ENCODE measurements around the gene IGF2. TPM values are rescaled to one million over a fixed set of nuclear protein-coding genes. Genes with fewer than 3 reads are reported as not detected.

Gene IGF2
- total RNA-seq, 1 experiment from 2014 or later = 14.5 TPM

DNA sequence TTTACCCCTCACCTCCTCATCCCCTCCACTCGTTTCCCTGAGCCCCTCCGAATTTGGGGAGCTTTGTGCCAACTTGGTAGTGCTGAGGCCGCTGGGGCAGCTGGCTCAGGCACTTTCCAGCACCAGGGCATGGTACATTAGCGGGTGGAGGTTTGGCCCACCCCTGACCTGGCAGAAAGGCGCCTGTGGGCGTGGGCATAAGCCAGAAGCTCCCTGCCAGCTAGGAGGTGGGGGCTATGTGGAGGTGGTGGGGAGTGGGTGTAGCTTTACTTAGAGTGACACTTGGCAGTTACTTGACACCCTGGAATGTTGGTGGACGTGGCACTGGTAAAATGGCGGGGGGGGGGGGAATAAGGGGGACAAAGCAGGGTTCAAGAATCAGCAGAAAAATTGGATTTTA is 10.3 kb upstream of the IGF2 start:
- ChIA-PET POLR2A (no interaction called here), CTCF (interaction anchor here (0.6 to 8.3 kb wide), 17 partner anchors 10 to 321 kb away, joined by 3 to 236 read pairs (median 5); partner anchors contain the start of genes IGF2 and TNNI2)
- Histone ChIP-seq H3K4me1 (ENCODE audit: control insufficient read depth, insufficient read depth, low read length) (peaks cover 13% of the 10 kb centered on the region; the same call in 1 of the 2 replicates), H3K27ac (ENCODE audit: low read length) (no peak overlapping the region), H3K9me3 (ENCODE audit: control insufficient read depth, insufficient read depth, low read depth, low read length) (no peaks in the 10 kb centered on the region), H3K36me3 (ENCODE audit: control insufficient read depth, insufficient read depth, low read length) (no peaks in the 10 kb centered on the region), H3K4me3 (ENCODE audit: low read depth in 2 of 2, low read length in 2 of 2) (no peak overlapping the region), H3K27me3 (ENCODE audit: control insufficient read depth, insufficient read depth, low read length) (peaks cover 28% of the 10 kb centered on the region)
- in situ Hi-C loops (cut with HindIII; ENCODE audit: low pct_unique_long_range_greater_than_20kb, low sequenced_read_pairs) (loop anchor here (10.0 kb wide), 1 partner anchor 55 kb away; no protein-coding TSS in a partner anchor), intact Hi-C loops (cut with micrococcal nuclease; ENCODE audit: unreplicated experiment) (no loop called here)
- no peak for TF ChIP-seq SIN3A (IDR thresholded peaks at IDR 0.05; ENCODE audit: borderline replicate concordance, insufficient read depth, low read depth, low read length)
- TF ChIP-seq, protein P1, sequence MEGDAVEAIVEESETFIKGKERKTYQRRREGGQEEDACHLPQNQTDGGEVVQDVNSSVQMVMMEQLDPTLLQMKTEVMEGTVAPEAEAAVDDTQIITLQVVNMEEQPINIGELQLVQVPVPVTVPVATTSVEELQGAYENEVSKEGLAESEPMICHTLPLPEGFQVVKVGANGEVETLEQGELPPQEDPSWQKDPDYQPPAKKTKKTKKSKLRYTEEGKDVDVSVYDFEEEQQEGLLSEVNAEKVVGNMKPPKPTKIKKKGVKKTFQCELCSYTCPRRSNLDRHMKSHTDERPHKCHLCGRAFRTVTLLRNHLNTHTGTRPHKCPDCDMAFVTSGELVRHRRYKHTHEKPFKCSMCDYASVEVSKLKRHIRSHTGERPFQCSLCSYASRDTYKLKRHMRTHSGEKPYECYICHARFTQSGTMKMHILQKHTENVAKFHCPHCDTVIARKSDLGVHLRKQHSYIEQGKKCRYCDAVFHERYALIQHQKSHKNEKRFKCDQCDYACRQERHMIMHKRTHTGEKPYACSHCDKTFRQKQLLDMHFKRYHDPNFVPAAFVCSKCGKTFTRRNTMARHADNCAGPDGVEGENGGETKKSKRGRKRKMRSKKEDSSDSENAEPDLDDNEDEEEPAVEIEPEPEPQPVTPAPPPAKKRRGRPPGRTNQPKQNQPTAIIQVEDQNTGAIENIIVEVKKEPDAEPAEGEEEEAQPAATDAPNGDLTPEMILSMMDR (IDR thresholded peaks at IDR 0.05) = no peak
- no peak for TF ChIP-seq TCF7L2 (IDR thresholded peaks at IDR 0.05; ENCODE audit: low read depth, low read length)
- TF ChIP-seq POLR2AphosphoS5 (IDR thresholded peaks at IDR 0.05; ENCODE audit: low read depth, low read length) = no peak
- TF ChIP-seq, protein P2, sequence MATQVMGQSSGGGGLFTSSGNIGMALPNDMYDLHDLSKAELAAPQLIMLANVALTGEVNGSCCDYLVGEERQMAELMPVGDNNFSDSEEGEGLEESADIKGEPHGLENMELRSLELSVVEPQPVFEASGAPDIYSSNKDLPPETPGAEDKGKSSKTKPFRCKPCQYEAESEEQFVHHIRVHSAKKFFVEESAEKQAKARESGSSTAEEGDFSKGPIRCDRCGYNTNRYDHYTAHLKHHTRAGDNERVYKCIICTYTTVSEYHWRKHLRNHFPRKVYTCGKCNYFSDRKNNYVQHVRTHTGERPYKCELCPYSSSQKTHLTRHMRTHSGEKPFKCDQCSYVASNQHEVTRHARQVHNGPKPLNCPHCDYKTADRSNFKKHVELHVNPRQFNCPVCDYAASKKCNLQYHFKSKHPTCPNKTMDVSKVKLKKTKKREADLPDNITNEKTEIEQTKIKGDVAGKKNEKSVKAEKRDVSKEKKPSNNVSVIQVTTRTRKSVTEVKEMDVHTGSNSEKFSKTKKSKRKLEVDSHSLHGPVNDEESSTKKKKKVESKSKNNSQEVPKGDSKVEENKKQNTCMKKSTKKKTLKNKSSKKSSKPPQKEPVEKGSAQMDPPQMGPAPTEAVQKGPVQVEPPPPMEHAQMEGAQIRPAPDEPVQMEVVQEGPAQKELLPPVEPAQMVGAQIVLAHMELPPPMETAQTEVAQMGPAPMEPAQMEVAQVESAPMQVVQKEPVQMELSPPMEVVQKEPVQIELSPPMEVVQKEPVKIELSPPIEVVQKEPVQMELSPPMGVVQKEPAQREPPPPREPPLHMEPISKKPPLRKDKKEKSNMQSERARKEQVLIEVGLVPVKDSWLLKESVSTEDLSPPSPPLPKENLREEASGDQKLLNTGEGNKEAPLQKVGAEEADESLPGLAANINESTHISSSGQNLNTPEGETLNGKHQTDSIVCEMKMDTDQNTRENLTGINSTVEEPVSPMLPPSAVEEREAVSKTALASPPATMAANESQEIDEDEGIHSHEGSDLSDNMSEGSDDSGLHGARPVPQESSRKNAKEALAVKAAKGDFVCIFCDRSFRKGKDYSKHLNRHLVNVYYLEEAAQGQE (IDR thresholded peaks at IDR 0.05; ENCODE audit: insufficient read depth in 1 of 2, low read depth in 2 of 2, low read length in 1 of 2) = no peak
- no peak for ATAC-seq
- no TSS peak for BruUV-seq (replicated peaks)
- no peak for DNase-seq (ENCODE audit: low read depth, low spot score)

DNA sequence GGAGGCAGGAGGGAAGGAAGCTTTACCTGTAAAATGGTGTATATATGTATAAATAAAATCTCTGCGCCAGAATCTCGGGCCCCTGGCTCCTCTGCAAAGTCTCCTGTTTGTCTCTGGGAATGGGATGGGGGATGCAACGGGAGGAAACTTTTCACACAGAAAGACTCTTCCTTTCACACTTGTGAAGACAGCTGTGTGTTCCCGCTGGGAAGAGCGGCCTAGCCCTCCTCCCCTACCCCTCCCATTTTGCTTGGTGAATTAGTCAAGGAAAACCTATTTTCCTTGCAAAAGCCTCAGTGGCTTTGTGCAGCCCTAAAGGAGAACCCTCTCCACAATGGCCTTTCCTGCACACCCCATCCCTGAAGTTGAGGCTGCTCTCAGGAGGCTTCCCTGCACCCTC is 9.4 kb upstream of the IGF2 start:
- TF ChIP-seq, protein P1 (IDR thresholded peaks at IDR 0.05) = no peak
- no peak for TF ChIP-seq SIN3A (IDR thresholded peaks at IDR 0.05; ENCODE audit: borderline replicate concordance, insufficient read depth, low read depth, low read length)
- TF ChIP-seq, protein P2 (IDR thresholded peaks at IDR 0.05; ENCODE audit: insufficient read depth in 1 of 2, low read depth in 2 of 2, low read length in 1 of 2) = no peak
- no peak for TF ChIP-seq TCF7L2 (IDR thresholded peaks at IDR 0.05; ENCODE audit: low read depth, low read length)
- TF ChIP-seq POLR2AphosphoS5 (IDR thresholded peaks at IDR 0.05; ENCODE audit: low read depth, low read length) = no peak
- intact Hi-C loops (cut with micrococcal nuclease; ENCODE audit: unreplicated experiment) (no loop called here), in situ Hi-C loops (cut with HindIII; ENCODE audit: low pct_unique_long_range_greater_than_20kb, low sequenced_read_pairs) (loop anchor here (10.0 kb wide), 1 partner anchor 54 kb away; no protein-coding TSS in a partner anchor)
- ChIA-PET POLR2A (interaction anchor here (0.6 kb wide), 1 partner anchor 78 kb away, joined by 3 read pairs; no protein-coding TSS in a partner anchor), CTCF (interaction anchor here (1.3 to 8.3 kb wide), 3 partner anchors 11 to 266 kb away, joined by 3 to 236 read pairs (median 8); no protein-coding TSS in a partner anchor)
- Histone ChIP-seq H3K4me3 (ENCODE audit: low read depth in 2 of 2, low read length in 2 of 2) (no peak overlapping the region), H3K27ac (ENCODE audit: low read length) (no peak overlapping the region), H3K9me3 (ENCODE audit: control insufficient read depth, insufficient read depth, low read depth, low read length) (no peaks in the 10 kb centered on the region), H3K4me1 (ENCODE audit: control insufficient read depth, insufficient read depth, low read length) (peaks cover 19% of the 10 kb centered on the region; the same call in 1 of the 2 replicates), H3K36me3 (ENCODE audit: control insufficient read depth, insufficient read depth, low read length) (no peaks in the 10 kb centered on the region), H3K27me3 (ENCODE audit: control insufficient read depth, insufficient read depth, low read length) (peaks cover 32% of the 10 kb centered on the region)
- ATAC-seq (no peak), DNase-seq (ENCODE audit: low read depth, low spot score) (no peak)
- no TSS peak for BruUV-seq (replicated peaks)

Data from Panc1 (cell line).